SU-DHL-6 (cell line): Measurements from ENCODE around the gene PML.

ENCODE experiments used
- H2AFZ ChIP-seq: fragments of 200-600 bp; sonication (generic); 2 replicates; pipeline ENCODE4 v1.6.1; 2014; ENCODE audit warnings: low read depth, mild to moderate bottlenecking, moderate library complexity, mixed read lengths, antibody characterized with exemption, low read length; ENCODE audit not compliant: severe bottlenecking
- H3F3A ChIP-seq: fragments of 200-600 bp; shearing (Covaris generic); 2 replicates; pipeline ENCODE4 v1.6.0; 2016; ENCODE audit warnings: antibody characterized with exemption, mild to moderate bottlenecking; ENCODE audit not compliant: insufficient read depth
- H3K27ac ChIP-seq: fragments of 200-600 bp; sonication (generic); 2 replicates; pipeline ENCODE4 v1.5.1; 2016; ENCODE audit warnings: low read depth, mild to moderate bottlenecking, low read length, moderate library complexity, mixed read lengths
- H3K27me3 ChIP-seq: fragments of 200-600 bp; sonication (generic), shearing (Covaris generic); 2 replicates; pipeline ENCODE4 v1.6.0; 2014; ENCODE audit warnings: mild to moderate bottlenecking, low read length
- H3K36me3 ChIP-seq: fragments of 200-600 bp; sonication (generic); 2 replicates; pipeline ENCODE4 v1.6.1; 2014; ENCODE audit warnings: mild to moderate bottlenecking, low read length, mixed read lengths
- H3K4me2 ChIP-seq: fragments of 300-600, 200-600 bp; shearing (Covaris generic), sonication (generic); 2 replicates; pipeline ENCODE4 v1.6.0; 2014; ENCODE audit warnings: low read length, low read depth, mild to moderate bottlenecking; ENCODE audit not compliant: poor library complexity, severe bottlenecking
- H3K4me3 ChIP-seq: fragments of 200-600 bp; sonication (generic); 2 replicates; pipeline ENCODE4 v1.5.1; 2014; ENCODE audit warnings: antibody characterized with exemption, low read length, mild to moderate bottlenecking, mixed read lengths; ENCODE audit not compliant: insufficient read depth, poor library complexity, severe bottlenecking
- H3K79me2 ChIP-seq: fragments of 200-600 bp; sonication (generic); 2 replicates; pipeline ENCODE4 v1.6.1; 2014; ENCODE audit warnings: mild to moderate bottlenecking, low read length, moderate library complexity; ENCODE audit not compliant: insufficient read depth
- H3K9ac ChIP-seq: fragments of 200-600 bp; sonication (generic); 2 replicates; pipeline ENCODE4 v1.7.0; 2014; ENCODE audit warnings: mild to moderate bottlenecking, low read length
- H3K9me2 ChIP-seq: fragments of 200-600 bp; sonication (generic); replicated peaks from 2 replicates; pipeline ENCODE4 v1.6.1; 2014; ENCODE audit warnings: low read length; ENCODE audit not compliant: insufficient read depth
- H3K9me3 ChIP-seq: fragments of 200-600 bp; sonication (generic); 2 replicates; pipeline ENCODE4 v1.6.1; 2014; ENCODE audit warnings: low read length, mixed read lengths; ENCODE audit not compliant: insufficient read depth
- H4K20me1 ChIP-seq: fragments of 200-600 bp; sonication (generic); 2 replicates; pipeline ENCODE4 v1.6.1; 2014; ENCODE audit warnings: low read depth, mild to moderate bottlenecking, antibody characterized with exemption, low read length, moderate library complexity, mixed read lengths
- EZH2phosphoT487 ChIP-seq: fragments of 200-600 bp; sonication (generic), shearing (Covaris generic); conservative IDR thresholded peaks from 2 replicates; pipeline ENCODE4 v1.6.1; 2018; ENCODE audit warnings: mild to moderate bottlenecking, antibody characterized with exemption, low read length, moderate library complexity, mixed read lengths
- TF ChIP-seq, protein P1 (sequence below): fragments of 200-600 bp; sonication (generic); IDR thresholded peaks from one replicate; pipeline ENCODE4 v1.5.1; 2017; ENCODE audit warnings: antibody characterized with exemption, mild to moderate bottlenecking, low read length, moderate library complexity; ENCODE audit not compliant: insufficient read depth, poor library complexity, severe bottlenecking

PML gene

GRCh38 chr15:73978896-73979295 lies 15.6 kb upstream of the PML start:
- no peaks in the 10 kb centered on the region for H3K79me2 ChIP-seq
- no peaks in the 10 kb centered on the region for H4K20me1 ChIP-seq
- H3K27ac ChIP-seq = no peak overlapping the region
- no peaks in the 10 kb centered on the region for H3K36me3 ChIP-seq
- H2AFZ ChIP-seq = no peak overlapping the region
- H3K9me3 ChIP-seq = no peaks in the 10 kb centered on the region
- no peak overlapping the region for H3K4me2 ChIP-seq
- TF ChIP-seq, protein P1, sequence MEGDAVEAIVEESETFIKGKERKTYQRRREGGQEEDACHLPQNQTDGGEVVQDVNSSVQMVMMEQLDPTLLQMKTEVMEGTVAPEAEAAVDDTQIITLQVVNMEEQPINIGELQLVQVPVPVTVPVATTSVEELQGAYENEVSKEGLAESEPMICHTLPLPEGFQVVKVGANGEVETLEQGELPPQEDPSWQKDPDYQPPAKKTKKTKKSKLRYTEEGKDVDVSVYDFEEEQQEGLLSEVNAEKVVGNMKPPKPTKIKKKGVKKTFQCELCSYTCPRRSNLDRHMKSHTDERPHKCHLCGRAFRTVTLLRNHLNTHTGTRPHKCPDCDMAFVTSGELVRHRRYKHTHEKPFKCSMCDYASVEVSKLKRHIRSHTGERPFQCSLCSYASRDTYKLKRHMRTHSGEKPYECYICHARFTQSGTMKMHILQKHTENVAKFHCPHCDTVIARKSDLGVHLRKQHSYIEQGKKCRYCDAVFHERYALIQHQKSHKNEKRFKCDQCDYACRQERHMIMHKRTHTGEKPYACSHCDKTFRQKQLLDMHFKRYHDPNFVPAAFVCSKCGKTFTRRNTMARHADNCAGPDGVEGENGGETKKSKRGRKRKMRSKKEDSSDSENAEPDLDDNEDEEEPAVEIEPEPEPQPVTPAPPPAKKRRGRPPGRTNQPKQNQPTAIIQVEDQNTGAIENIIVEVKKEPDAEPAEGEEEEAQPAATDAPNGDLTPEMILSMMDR = no peak
- no peak for TF ChIP-seq EZH2phosphoT487
- no peaks in the 10 kb centered on the region for H3K9me2 ChIP-seq
- H3K4me3 ChIP-seq = no peak overlapping the region
- H3F3A ChIP-seq = no peaks in the 10 kb centered on the region
- H3K27me3 ChIP-seq = no peaks in the 10 kb centered on the region
- H3K9ac ChIP-seq = no peak overlapping the region

DNA sequence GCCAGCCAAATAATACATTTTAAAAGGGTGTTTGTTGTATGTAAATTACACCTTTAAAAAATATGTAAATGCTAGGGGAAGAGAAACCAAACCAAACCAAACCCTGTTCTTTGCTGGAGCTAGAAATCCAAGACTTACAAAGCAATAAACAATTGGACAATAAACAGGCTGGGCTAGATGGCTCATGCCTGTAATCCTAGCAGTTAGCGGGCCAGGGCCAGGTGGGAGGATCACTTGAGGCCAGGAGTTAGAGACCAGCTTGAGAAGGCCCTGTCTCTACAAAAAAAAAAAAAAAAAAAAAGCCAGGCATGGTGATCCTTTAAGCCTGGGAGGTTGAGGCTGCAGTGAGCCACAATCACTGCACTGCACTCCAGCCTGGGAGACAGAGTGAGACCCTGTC lies 14.9 kb upstream of the PML start:
- Histone ChIP-seq H3K4me3 (no peak overlapping the region), H3K9me3 (no peaks in the 10 kb centered on the region)
- TF ChIP-seq EZH2phosphoT487 = no peak
- TF ChIP-seq, protein P1 = no peak

GRCh38 chr15:73981761-73982221 lies 12.7 kb upstream of the PML start:
- Histone ChIP-seq H3K4me3 (no peak overlapping the region), H3K27me3 (no peaks in the 10 kb centered on the region), H3F3A (no peaks in the 10 kb centered on the region), H4K20me1 (no peaks in the 10 kb centered on the region), H3K79me2 (no peaks in the 10 kb centered on the region), H3K27ac (no peak overlapping the region), H3K36me3 (no peaks in the 10 kb centered on the region), H3K4me2 (no peak overlapping the region), H3K9me2 (no peaks in the 10 kb centered on the region), H2AFZ (no peak overlapping the region), H3K9ac (no peak overlapping the region), H3K9me3 (no peaks in the 10 kb centered on the region)
- no peak for TF ChIP-seq EZH2phosphoT487
- TF ChIP-seq, protein P1 = no peak

More for the DNA sequence above, 14.9 kb upstream of the PML start:
- no peaks in the 10 kb centered on the region for H3K79me2 ChIP-seq
- H3K4me2 ChIP-seq = no peak overlapping the region
- H3K27me3 ChIP-seq = no peaks in the 10 kb centered on the region
- no peak overlapping the region for H3K27ac ChIP-seq
- H3F3A ChIP-seq = no peaks in the 10 kb centered on the region
- no peak overlapping the region for H2AFZ ChIP-seq
- H3K36me3 ChIP-seq = no peaks in the 10 kb centered on the region
- H3K9me2 ChIP-seq = no peaks in the 10 kb centered on the region
- no peak overlapping the region for H3K9ac ChIP-seq
- H4K20me1 ChIP-seq = no peaks in the 10 kb centered on the region
